Right renal cortex interstitium (tissue), 3 donors: Measurements from ENCODE around the gene XNDC1N. TPM values are rescaled to one million over a fixed set of nuclear protein-coding genes. Genes with fewer than 3 reads are reported as not detected.

Experiments used
- polyA plus RNA-seq, 3 donors: library from polyadenylated mRNA; unstranded; fragments of 120-200 nt; gene quantifications; one replicate each; pipeline ENCODE4 v1.2.1, GENCODE V29; 2013; ENCODE audit not compliant: insufficient read length in 3 of 3

Gene XNDC1N
- polyA plus RNA-seq, 3 donors = 5.6 to 8.1 (median 6.2) TPM

Other genes with a start within 250 kb of the XNDC1N start
- not detected for gene DEFB108B, start 95.4 kb downstream of the XNDC1N start, polyA plus RNA-seq
- gene DEFB131B, start 50.1 kb downstream of the XNDC1N start, polyA plus RNA-seq = 1 to 10 TPM in 1 of 3 donors, not detected in 2; 1.1 TPM
- gene RNF121, start 452 bp upstream of the XNDC1N start, polyA plus RNA-seq = 10 to 100 TPM; 46.4 to 46.8 (median 46.4) TPM
- 1 to 10 TPM; 5.7 to 9.0 (median 6.2) TPM for gene IL18BP, start 70.3 kb upstream of the XNDC1N start, polyA plus RNA-seq
- 100 to 1,000 TPM; 234 to 252 (median 235) TPM for gene NUMA1, start 151.9 kb upstream of the XNDC1N start, polyA plus RNA-seq
- 10 to 100 TPM; 23.5 to 25.7 (median 25.3) TPM for gene LRRC51, start 152.3 kb upstream of the XNDC1N start, polyA plus RNA-seq
- gene LAMTOR1, start 174.7 kb upstream of the XNDC1N start, polyA plus RNA-seq = 100 to 1,000 TPM; 108 to 125 (median 118) TPM
- not detected for gene TOMT, start 177.3 kb upstream of the XNDC1N start, polyA plus RNA-seq
- 10 to 100 TPM; 60.8 to 67.2 (median 64.1) TPM for gene ANAPC15, start 184.1 kb upstream of the XNDC1N start, polyA plus RNA-seq
- gene FOLR3, start 207.1 kb upstream of the XNDC1N start, polyA plus RNA-seq = 1 to 10 TPM; 1.6 to 2.8 (median 1.9) TPM